Measurements from ENCODE around the gene MUSK.
"Not testable (repeated sequence)": the region's sequence is repeated elsewhere in the genome, so short reads cannot be mapped to it uniquely, and the experiment has no call there.

The MUSK gene

DNA sequence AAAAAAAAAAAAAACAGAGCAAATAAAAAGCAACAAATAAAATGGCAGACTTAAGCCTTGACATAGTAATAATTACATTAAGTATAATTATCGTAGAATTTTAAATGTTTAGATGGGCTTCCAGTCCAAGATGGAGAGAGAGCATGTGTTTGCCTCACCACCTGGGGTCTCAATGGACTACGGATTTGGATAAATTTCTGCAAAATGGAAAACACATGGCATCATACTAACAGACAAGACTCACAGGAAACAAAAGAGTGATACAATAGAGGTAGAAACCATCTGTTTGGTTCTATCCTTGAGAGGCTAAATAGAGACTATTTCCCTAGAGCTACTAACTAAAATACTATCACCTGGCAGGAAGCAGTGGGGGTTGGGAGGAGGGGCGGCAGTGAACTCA is 144.3 kb downstream of the MUSK start:
- TF ChIP-seq, protein P1, sequence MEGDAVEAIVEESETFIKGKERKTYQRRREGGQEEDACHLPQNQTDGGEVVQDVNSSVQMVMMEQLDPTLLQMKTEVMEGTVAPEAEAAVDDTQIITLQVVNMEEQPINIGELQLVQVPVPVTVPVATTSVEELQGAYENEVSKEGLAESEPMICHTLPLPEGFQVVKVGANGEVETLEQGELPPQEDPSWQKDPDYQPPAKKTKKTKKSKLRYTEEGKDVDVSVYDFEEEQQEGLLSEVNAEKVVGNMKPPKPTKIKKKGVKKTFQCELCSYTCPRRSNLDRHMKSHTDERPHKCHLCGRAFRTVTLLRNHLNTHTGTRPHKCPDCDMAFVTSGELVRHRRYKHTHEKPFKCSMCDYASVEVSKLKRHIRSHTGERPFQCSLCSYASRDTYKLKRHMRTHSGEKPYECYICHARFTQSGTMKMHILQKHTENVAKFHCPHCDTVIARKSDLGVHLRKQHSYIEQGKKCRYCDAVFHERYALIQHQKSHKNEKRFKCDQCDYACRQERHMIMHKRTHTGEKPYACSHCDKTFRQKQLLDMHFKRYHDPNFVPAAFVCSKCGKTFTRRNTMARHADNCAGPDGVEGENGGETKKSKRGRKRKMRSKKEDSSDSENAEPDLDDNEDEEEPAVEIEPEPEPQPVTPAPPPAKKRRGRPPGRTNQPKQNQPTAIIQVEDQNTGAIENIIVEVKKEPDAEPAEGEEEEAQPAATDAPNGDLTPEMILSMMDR (IDR thresholded peaks at IDR 0.05; ENCODE audit: control insufficient read depth, extremely low read depth, insufficient read depth), result no peak
- H3K4me3 ChIP-seq (ENCODE audit: low read depth, low read length), result no peak overlapping the region
- no peak for DNase-seq (ENCODE audit: low read depth)

DNA sequence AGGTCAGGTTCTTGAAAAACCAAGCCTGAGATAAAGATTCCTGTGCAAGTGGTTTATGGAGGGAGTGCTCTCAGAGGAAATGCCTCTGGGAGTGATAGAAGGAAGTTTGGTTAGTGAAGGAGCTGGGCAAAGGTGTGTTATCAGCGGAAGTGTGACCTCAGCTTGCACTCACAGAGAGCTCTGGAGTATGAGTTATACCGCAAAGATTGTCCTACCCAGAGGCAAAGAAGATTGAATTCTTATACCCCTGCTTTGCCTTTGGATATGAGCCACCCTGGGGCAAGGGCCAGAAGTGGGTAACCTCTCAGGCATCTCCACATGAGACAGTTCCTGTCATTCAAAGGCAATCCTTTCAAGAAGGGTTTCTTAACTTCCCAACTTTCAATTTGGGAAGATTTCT is 145.6 kb downstream of the MUSK start:
- no peak for DNase-seq (ENCODE audit: low read depth)
- TF ChIP-seq, protein P1 (IDR thresholded peaks at IDR 0.05; ENCODE audit: control insufficient read depth, extremely low read depth, insufficient read depth), result no peak

DNA sequence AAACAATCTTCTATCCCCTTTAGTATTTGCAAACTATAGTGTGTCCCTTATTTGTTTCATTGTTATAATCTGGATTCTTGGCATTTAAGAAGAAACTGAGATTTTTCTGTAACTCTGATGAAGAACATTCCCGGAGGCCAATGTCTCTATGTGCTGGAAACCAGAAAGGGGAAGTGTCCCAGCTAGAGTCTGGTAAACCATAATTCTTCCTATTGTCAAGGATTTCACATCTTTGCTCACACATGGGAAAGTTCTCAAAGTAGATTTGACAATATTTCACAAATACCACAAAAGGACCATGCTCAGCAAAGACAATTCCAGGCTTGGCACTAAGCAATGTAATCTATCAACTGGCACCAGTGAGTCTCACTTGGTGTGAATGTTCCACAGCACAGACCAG is 146.8 kb downstream of the MUSK start:
- no peak for DNase-seq (ENCODE audit: low read depth)
- no peak overlapping the region for H3K4me3 ChIP-seq (ENCODE audit: low read depth, low read length)
- TF ChIP-seq, protein P1 (IDR thresholded peaks at IDR 0.05; ENCODE audit: control insufficient read depth, extremely low read depth, insufficient read depth), result no peak

More for the DNA sequence above, 145.6 kb downstream of the MUSK start:
- no peak overlapping the region for H3K4me3 ChIP-seq (ENCODE audit: low read depth, low read length)

DNA sequence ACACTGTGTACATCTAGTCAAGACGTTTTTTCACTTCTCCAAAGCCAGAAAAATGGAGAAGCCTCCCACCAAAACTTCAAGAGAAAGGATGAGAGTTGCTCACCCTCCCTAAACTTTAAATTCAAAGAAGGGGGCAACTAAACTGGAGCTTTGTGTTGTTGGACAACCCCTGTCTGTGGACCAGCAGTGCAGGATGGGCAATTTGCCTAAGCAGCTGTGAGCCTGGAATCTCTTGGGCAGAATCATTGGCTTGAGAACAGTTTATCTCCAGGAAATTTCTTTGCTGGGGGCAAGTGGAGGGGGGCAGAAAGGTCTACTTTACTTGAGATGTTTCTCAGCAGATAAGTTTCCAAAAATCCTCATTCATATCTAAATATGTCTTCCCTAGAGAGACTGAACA is 151.8 kb downstream of the MUSK start:
- TF ChIP-seq, protein P1 (IDR thresholded peaks at IDR 0.05; ENCODE audit: control insufficient read depth, extremely low read depth, insufficient read depth), result no peak

DNA sequence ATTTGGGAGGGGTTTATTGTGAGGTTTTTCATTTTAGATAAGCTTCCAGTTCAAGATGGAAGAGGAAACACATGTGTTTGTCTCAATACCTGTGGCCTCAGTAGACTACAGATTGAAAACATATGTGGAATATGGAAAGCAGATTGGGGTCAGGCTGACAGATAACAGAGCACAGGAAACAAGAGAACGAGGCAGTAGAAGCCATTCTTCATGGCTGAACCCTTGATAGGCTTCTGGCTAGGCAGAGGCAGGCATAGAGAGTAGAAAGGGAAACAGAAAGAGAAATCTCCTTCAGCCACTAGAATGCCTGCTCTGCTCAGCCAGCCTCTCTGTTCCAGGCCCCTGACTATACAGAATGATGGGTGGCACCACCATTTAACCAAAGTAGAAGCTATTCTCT is 152.5 kb downstream of the MUSK start:
- TF ChIP-seq, protein P1 (IDR thresholded peaks at IDR 0.05; ENCODE audit: control insufficient read depth, extremely low read depth, insufficient read depth), result no peak
- no peak overlapping the region for H3K4me3 ChIP-seq (ENCODE audit: low read depth, low read length)
- DNase-seq (ENCODE audit: low read depth), result no peak

More for the DNA sequence above, 151.8 kb downstream of the MUSK start:
- DNase-seq (ENCODE audit: low read depth), result no peak
- no peak overlapping the region for H3K4me3 ChIP-seq (ENCODE audit: low read depth, low read length)

DNA sequence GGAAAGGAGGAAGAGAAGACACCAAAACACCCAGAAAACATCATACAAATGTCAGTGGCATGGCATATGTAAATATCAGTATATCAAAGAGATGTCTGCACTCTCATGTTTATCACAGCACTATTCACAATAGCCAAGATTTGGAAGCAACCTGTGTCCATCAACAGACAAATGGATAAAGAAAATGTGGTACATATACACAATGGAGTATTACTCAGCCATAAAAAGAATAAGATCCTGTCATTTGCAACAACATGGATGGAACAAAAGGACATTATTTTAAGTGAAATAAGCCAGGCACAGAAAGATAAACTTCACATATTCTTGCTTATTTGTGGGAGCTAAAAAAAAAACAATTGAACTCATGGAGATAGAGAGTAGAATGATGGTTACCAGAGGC is 156.5 kb downstream of the MUSK start:
- not testable (repeated sequence) for H3K4me3 ChIP-seq (ENCODE audit: low read depth, low read length); DNase-seq (ENCODE audit: low read depth)

DNA sequence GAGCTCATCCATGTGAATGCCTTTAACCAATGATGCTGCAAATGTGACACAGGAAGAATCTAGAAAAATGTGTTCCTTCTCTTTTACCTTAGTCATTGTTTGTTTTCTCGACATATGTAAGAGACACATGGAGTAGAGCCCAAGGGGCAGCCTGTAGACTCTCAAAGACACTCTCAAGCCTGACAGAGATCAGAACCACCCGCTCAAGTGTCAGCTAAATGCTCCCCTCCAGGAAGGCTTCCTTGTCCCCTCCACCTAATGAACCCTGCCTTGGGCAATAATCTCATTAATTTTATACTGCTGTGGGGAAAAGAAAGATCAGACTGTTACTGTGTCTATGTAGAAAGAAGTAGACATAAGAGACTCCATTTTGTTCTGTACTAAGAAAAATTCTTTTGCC is 157.4 kb downstream of the MUSK start:
- TF ChIP-seq, protein P1 (IDR thresholded peaks at IDR 0.05; ENCODE audit: control insufficient read depth, extremely low read depth, insufficient read depth), result no peak
- no peak for DNase-seq (ENCODE audit: low read depth)
- no peak overlapping the region for H3K4me3 ChIP-seq (ENCODE audit: low read depth, low read length)

DNA sequence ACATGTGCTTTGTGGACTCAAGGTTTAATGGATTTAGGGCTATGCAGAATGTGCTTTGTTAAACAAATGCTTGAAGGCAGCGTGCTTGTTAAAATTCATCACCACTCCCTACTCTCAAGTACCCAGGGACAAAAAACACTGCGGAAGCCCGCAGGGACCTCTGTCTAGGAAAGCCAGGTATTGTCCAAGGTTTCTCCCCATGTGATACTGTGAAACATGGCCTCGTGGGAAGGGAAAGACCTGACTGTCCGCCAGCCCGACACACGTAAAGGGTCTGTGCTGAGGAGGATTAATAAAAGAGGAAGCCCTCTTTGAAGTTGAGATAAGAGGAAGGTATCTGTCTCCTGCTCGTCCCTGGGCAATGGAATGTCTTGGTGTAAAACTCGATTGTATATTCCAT is 157.8 kb downstream of the MUSK start:
- DNase-seq (ENCODE audit: low read depth); H3K4me3 ChIP-seq (ENCODE audit: low read depth, low read length): not testable (repeated sequence)

All from LNCaP clone FGC (cell line).